ENCODE results near the gene GSC2.

GSC2 gene

DNA sequence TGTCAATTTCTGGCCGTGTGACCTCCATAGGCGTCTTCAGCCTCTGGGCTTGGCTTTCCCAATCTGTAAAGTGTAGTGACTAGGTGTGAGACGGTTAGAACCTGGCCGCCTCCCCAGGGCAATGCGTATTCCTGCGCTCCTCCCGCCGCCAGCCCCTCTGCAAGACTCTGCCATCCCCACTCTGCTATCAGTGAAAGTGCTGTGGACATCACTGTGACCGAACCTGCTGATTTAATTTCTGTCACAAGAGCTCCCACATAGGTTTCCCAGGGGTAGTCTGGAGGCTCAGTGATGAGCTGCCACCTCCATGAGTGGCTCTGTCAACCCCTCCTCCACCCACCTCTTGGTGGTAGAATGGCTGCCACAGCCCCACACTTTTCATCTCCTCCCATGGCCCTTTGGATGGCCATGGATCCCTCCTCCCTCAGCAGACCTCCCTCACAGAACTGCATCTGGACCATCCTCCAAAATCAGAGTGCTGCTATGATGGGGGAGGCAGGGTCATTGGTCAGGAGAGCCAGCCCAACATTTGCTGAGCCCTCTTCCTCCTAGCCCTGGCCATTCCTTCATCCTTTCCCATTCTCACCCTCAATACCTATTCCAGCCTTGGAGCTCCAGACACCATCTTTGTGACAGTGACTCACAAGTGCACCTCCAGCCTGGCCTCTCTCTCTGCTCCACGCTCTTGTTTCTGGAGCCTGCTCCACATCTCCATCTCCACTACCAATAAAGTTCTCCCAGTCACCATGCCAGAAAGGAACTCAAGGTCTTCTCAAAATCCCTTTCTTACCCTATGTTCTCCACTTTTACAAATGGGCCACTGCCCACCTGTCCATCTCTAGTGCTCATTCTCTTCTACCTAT, 1.5 kb upstream of the GSC2 start:
- no peak for DNase-seq

DNA sequence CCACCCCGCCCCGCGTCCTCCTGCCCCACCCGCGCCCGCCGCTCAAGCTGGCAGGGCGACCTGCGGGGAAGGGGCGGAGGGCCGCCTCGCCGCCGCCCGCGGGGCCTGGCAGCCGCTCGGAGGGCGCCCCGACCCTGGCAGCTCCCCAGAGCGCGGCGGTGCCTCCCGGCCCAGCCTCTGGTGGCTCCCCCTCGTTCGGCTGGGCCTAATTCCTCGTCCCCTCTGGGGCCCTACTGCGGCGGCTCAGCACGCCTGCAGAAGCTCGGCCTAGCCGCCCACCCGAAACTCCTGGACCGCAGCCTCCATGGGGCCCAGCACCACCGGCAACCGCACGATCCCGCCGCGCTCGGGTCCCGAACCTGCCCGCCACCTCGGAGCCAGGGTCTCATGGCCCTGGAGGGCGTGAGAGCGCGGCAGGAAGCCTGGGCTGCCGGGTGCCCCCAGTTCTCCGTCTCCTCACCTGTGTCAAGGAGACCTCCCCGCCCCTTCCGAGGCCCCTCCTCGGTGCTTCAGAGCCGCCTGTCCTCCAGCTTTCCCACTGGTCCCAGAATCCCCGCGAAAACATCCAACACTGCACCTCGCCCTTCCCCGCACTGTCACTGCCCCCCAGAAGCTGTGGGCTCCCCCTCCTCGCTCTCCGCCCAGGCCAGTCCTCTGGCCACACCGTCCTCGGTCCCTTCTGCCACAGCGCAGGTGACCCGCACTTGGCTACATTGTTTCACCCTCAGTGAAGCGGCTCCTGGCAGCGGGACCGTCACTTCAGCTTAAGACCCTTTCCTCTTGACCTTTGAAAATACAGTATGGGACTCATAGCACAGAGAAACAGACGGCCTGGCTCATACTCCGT, 613 bp upstream of the GSC2 start:
- DNase-seq: no peak

DNA sequence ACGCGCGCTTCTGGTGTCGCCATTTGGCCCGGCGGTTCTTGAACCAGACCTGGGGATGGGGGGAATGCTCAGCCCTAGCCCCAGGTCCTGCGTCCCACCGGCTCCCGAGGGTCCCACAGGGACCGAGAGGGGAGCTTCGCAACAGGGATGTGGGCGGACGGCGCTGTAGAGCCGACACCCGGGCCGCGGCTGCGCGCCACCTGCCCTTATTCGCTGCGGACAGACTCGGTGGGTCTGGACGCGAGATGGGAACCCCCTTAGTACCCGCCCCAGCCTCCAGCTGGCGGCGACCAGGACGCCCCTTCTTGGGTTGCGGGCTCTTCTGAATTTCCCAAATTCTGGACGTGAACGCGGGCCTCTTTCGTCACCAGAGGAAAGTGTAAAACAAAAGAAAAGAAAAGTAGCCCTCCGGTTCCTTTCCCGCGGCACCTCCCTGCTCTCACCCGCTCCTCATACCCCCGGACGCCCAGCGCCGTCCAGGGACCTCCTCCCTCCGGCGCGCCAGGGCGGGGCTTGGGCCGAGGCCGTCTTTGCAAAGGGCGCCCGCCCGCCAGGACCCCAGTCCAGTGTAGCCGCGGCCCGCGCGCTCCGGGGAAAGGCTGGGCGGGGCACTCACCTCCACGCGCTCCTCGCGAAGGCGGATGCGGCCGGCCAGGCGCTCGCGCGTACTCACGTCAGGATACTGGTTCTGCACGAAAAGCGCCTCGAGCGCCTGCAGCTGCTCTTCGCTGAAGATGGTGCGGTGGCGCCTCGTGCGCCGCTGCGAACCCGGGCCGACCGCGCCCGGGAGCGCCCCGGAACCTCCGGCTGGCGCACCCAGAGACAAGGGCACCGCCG, 827 bp downstream of the GSC2 start:
- DNase-seq: peak; percentile 53

DNA sequence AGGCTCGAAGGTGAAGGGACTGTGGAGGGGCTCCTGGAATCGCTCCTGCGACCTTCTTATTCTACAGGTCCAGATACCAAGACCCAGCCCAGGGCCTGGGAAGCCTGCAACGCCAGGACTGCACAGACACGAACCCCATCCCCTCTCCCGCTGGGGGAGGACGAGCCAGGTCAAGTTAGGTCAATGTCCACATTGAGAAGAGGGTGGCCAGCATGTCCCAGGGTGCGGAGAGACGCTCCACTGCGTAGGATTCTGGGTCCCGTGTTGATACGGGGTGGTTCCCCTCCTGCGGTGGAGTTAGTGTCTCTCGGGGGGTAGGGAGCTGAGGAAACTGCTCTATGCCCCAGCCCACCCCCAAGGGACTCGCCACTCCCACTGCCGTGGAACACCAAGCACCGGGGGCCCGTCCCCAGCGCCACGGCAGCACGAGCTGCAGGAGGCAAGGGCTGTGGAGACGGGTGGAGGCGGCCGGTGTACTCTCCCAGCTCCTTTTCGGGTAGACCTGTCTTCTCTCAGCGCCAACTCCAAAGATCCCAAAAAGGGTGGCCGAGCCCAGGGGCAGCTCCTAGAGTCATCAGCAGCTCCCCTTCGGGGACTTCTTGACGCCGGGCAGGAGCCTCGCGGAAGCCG, 1.6 kb downstream of the GSC2 start:
- no peak for DNase-seq

DNA sequence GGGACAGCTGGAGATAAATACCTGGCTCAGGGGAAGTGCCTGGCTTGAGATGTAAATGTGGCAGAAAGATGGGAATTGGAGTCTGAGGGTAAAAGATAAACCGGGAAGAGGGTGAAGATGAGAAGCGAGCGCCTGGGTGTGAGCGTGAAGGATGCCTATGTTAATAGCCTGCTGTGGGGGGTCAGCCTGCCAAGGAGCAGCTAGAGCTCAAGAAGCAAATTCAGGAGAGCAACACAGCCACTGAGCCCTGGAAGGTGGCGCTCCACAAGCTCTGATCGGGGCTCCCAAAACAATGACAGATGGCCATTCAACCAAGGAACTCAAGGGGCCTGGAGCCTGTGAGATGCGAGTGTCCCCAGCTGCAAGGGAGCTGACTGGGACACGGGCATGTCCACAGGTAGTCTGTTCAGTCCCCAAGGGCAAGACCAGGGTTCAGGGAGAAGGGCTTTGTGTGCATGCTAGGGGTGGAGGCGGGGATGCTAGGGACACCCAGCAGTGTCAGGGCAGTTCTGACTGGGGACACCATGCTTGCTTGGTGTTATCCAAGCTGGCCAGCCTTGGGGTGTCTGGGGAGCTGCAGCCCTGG, 2.8 kb downstream of the GSC2 start:
- DNase-seq: no peak

DNA sequence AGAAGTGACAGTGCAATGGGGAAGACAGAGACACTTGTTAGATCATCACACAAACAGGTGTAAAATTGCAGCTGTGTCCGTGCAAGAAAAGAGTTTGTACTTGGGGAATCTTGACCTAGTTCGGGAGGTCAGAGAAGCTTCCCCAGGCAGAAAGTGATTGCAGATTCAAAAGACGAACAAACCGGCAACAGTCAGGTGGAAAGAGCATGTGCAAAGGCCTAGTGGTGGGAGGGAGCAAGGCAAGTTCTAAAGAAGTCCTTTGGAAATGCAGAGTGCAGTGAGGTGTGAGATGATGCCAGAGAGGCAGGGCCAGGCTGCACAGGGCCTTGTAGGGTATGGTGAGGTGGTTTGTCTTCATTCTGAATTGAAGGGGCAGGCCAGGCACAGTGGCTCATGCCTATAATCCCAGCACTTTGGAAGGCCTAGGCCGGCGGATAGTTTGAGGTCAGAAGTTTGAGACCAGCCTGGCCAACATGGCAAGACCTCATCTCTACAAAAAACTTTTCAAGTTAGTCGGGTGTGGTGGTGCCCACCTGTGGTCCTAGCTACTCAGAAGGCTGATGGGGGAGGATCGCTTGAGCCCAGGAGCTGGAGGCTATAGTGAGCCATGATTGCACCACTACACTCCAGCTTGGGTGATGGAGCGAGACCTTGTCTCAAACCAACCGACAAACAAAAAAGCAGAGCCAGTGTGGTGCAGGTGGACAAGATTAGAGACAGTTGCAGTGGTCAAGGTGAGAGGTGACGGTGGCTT, 3.7 kb downstream of the GSC2 start:
- DNase-seq: no peak

DNA sequence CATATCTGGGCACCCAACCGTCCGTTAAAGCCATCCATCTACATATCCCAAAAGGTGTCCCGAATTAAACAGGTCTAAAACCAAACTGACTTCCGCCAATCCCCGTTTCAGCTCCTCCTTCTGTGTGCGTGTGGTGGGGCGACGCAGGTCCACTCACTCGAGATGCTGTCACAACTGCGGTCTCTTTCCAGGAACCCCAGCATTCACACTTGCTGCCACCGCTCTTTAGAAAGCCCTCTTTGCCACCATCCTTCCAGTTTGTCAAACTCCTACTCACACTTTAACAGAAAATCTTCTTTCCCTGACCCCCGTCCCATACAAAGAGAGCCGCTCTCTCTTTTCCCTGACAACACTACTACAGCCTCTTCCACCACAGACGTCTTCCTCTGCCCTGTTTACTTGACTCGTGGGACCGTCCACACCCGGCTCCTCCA, 6.1 kb downstream of the GSC2 start:
- no peak for DNase-seq

DNA sequence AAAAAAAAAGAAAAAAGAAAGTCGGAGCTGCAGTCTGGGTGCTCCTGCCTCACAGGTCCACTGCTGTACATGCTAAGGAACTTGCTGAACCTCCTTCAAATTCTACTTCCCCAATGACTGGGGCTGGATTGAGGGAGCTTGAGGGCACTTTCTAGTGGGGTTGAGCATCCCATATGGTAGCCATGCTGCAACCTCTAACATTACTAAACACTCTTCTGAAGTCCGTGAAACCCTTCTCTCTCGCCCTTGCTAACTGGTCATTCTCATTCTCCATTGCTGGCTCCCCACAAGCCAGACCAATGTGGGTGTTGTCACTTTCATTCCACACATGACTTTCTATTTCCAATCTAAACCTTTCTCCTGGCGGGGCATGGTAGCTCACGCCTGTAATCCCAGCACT, 6.9 kb downstream of the GSC2 start:
- DNase-seq: no peak

DNA sequence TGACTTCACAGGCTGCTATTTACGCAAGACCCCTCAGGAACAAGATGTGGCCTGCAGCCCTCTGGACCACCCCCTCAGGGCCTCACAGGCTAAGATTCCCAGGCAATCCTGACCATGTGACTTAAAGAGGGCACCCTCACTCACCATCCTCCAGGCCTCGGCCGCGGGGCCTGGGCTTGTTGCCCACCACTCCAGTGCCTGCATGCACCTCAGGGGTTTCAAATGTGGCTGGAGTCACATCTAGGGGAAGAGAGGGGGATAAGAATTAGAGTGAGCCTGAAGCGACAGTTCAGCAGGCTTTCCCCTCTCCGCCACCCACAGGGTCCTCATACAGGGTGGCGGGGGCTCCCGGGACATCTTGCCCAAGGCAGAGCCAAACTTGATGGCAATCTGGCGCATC, 7.7 kb downstream of the GSC2 start:
- no peak for DNase-seq

DNA sequence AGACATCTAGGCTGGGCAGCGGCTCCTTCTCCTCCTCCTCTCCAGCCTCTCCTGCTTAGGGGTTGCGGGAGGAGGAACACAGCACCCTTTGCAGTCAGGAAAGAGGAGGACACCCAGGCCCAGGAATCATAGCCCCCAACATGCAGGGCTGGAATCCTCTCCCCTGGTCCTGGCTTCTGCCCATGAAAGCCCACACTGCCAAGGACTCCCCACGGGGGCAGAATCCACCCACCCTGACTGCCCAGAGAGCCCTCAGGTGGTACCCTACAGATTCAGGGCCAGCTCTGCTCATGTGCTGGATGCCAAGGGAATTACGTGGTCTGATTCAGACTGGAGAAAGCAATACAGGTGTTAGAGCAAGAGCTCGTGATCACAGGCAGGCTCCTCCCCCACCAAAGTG, 10.1 kb downstream of the GSC2 start:
- DNase-seq: no peak

DNA sequence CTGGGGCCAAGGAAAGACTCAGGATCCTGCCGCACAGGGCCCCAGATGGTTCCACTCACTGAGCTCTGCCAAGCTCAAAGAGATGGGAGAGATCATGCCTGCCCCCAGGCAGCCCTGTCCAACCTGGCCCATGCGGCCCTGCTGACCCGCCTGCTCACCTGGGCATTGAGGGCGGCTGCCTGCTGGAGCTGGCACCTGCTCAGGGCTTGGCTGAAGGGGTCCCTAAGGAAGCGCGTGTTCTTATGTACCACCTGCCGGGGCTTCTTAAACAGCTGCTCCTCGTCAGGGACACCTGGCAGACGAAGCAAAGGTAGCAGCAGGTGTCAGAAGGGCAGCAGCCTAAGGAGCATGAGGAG, 11.1 kb downstream of the GSC2 start:
- DNase-seq: no peak

DNA sequence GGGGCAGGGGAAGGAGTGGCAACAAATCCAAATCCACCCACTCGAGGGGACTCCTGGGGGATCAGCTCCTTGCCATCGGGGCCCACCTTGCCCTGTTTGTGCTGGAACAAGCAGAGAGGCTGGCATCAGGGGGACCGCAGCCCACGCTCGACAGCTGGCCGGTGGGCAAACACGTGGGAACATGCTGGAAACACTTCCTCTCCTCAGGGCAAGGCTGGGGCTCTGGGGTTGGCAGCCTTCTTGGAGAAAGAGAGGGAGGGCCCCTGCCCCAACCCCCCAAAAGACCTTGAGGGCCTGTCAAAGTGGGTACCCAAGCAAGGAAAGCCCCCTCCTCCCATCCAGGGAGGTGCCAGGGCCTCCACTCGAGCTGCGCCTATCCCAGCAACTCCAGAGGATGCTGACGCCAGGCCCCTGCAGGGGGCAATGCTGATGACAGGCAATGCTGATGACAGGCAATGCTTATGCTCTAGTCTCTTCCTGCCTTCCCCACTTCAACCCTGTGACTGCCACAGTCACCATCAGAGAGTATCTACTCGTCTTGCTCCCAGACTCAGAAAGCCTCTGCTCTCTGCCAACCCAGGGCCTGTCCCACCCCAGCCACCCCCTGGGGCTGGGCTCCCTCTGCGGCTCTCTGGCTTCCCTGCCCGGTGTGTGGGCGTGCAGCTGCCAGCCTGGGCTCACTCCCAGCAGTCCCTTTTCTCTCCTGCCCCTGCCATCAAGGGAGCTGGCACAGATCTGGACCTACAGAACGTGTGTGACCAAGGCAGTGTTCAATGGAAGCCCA, 11.7 kb downstream of the GSC2 start:
- no peak for DNase-seq

DNA sequence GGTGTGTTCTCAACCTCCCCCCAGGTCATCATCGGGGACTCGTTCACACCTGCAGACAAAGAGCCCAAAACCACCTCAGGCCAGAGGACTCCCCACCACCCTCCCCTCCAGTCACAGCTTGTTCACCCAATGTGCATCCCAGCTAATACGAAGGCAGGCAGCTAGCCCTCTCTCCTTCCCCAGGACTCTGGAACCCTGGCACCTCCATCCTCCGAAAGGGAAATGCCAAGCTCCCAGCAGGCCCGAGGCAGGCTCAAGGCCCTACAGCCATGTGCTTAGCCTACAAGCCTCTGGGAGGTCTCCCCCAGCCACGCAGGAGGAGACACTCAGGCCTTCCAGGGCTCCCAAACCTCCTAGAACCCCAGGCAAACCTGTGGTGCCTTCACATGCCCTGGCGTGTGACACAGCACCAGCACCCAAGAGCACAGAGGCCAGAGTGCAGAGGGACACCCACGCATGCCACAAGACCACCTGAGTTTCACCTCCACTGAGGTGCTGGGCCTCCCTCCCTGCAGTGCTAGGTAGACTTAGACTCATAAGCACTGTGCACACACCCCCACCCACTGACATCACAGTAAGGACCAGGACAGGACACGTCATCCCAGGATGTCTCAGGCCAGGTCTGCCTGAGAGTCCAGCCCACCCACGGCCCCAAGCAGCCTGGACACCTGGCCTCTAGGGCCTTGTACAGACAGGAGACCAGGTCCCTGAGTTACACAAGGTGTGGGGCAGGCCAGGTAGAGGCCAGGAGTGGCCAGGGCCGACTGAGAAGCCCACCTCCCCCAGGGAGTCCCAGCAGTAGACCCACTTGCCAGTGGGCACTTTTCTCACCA, 12.5 kb downstream of the GSC2 start:
- no peak for DNase-seq

DNA sequence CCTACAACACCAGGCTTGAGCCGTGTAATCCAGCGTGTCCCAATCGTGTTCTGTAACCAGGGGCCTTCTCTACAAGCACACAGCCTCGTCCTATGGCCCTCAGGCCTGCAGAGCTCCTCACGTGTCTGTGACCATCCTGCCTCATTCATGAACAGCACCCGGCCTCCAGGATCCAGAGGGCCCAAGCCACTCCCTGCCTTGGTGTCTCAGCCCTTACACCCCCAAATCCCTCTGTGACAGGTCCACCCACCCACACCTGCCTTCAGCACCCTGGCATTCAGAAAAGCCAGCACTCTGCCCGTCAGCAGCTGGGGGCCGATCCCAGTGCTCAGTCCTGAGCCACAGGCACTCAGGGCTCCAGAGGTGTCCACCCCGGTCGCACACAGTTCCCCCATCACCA, 13.2 kb downstream of the GSC2 start:
- no peak for DNase-seq

DNA sequence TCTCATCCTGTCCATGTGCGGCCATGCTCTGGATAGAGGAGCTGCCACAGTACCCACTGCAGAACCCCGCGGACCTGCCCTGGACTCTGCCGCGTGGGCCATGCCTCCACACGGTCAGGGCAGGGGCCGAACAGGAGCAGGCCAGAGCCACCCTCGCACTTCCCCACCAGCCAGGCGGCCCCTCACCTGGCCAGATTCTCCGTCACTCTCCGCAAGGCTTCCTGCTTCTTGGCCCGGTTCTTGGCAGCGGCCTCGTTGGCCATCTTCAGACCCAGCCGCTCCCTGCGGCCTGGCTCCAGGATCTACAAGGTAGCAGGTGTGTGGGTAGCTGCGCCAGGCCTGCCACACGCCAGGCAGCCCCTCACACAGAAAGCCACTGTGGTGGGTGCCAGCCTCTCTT, 15.2 kb downstream of the GSC2 start:
- no peak for DNase-seq

DNA sequence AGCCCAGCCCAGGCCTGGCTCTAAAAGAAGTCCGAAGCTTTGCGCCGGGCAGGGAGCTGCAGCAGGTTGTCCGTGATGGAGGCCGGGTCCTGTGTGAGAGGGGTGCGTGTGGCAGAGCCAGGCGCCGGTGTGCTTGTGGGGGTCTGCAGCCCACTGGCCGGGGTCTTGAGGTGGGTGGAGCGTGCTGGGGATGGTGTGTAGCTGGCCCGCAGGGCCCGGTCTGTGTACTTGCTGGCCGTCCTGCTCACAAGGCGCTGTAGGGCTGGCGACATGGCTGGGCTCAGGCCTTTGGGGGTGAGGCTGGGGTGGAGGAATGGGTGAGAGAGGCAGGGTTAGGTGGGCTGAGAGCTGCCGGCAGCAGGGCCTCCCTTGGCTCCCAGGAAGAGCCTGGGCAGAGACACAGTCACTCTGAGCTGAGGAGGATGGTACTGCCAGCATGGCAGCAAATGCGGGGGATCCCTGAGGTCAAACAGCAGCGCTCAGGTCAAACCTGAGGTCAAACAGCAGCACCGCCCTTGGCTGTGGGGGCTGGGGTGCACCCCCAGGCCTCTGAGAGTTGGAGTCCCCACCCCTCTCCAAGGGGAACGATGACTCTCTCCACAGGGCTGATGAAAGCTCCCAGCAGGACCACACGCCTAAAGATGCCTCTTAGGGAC, 15.8 kb downstream of the GSC2 start:
- no peak for DNase-seq

DNA sequence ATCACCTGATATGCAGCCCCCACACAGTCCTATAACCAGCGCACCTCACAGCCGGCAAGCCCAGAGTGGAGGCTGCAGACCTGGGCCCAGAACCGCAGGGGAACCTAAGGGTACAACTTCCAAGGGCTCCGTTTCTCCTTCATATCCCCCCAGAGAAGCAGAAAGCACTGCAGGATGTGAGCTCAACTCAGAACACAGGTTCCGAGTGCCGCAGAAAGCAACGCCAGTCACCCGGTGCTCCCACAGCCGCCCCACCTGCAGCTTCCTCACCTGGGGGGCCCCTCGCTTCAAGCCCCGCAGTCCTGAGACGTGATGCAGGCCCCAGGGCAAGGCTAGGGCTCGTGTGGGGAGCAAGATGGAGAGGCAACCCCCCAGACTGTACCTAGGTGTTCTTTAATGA, 16.5 kb downstream of the GSC2 start:
- DNase-seq: no peak

DNA sequence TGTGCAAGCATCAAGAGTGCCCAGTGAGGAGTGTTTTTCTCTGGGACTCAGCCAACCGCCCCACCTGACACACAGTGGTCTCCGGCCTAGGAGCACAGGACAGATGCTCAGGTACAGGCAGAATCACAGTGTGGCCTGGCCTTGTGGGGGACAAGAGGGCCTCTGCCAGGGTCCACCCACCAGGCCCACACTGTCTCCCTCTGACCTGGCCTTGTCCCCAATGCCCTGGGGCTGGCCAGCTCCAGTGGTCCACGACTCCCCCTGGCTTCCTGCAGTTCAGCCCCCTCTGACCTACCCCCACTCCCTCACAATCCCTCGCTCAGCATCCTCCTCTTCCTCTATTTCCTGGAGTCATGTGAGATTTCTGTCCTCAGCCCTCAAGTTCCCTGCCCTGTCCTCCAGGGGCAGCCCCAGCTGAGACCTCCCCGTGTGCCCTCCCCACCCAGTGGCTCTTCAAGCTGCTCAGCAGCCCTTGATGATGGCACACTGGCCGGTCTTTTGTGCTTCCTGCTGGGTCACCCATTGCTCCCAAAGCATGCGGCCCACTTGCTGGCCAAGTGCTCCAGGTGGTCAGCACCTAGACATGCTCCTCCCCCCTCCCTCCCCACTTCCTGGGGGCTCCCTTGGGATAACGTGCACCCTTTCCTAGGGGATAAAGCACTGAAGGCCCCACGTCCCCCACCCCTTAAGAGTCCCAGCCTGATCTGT, 17.2 kb downstream of the GSC2 start:
- no peak for DNase-seq

DNA sequence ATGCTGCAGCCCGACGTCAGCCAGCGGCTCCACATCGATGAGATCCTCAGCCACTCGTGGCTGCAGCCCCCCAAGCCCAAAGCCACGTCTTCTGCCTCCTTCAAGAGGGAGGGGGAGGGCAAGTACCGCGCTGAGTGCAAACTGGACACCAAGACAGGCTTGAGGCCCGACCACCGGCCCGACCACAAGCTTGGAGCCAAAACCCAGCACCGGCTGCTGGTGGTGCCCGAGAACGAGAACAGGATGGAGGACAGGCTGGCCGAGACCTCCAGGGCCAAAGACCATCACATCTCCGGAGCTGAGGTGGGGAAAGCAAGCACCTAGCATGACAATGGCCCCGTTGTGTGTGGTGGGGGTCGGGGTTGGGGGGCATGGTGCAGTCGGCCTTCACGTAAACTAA, 17.9 kb downstream of the GSC2 start:
- no peak for DNase-seq

All from activated CD4-positive, CD25-positive, alpha-beta regulatory T cell treated with anti-CD3 and anti-CD28 coated beads, Interleukin-2, amount 50 U/mL, for 72 hours (primary cell).